CD4-positive, alpha-beta T cell treated with Interleukin-6 at 100 ng/mL for 8 hours (primary cell): ENCODE measurements around the gene OR2T3.
"Not testable (repeated sequence)": the region's sequence is repeated elsewhere in the genome, so short reads cannot be mapped to it uniquely, and the experiment has no call there.

ENCODE experiments used
- DNase-seq: peaks from one replicate; pipeline ENCODE4 v3.0.0-alpha.2; 2020; ENCODE audit warnings: mixed read lengths, low spot score

The OR2T3 gene, protein sequence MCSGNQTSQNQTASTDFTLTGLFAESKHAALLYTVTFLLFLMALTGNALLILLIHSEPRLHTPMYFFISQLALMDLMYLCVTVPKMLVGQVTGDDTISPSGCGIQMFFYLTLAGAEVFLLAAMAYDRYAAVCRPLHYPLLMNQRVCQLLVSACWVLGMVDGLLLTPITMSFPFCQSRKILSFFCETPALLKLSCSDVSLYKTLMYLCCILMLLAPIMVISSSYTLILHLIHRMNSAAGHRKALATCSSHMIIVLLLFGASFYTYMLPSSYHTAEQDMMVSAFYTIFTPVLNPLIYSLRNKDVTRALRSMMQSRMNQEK

GRCh38 chr1:248473051-248473450, at the start of gene OR2T3:
Gene OR2T3, plus strand, starts transcription at chr1:248473351. Its CDS starts 0 bp downstream, at chr1:248473351.
- not testable (repeated sequence) for DNase-seq

GRCh38 chr1:248427526-248428191, 45.5 kb upstream of the OR2T3 start:
- not testable (repeated sequence) for DNase-seq

DNA sequence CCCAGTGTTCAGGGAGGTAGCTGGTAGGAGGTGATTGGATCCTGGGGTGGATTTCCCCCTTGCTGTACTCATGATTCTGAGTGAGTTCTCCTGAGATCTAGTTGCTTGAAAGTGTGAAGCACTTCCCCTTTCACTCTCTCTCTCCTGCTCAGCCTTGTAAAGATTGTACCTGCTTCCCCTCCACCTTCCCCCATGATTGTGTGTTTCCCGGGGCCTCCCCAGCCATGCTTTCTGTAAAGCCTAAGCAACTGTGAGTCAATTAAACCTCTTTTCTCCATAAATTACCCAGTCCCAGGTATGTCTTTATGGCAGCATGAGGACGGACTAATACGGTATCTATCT, 45.0 kb upstream of the OR2T3 start:
- DNase-seq: not testable (repeated sequence)

GRCh38 chr1:248431683-248432082, 41.5 kb upstream of the OR2T3 start:
- not testable (repeated sequence) for DNase-seq

DNA sequence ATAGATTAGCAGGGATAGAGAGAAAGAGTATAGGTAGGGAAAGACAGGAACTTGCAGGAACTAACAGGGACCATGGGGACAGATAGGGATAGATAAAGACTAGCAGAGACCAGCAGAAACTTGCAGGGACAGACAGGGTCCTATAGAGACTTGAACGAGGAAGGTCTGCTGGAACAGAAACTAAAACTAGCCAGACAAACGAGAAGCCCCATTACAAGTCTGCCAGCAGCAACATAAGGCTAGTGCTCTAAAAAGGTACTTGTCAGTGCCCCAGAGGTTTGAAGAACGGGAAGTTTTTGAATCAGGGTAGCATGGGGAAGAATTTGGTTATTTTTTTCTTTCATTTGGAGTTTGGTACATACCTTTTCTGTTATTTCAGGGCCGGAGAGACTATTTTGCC, 41.0 kb upstream of the OR2T3 start:
- not testable (repeated sequence) for DNase-seq

- DNase-seq: not testable (repeated sequence)
These were observed 39.2 kb upstream of the OR2T3 start for GRCh38 chr1:248433811-248434415.

DNA sequence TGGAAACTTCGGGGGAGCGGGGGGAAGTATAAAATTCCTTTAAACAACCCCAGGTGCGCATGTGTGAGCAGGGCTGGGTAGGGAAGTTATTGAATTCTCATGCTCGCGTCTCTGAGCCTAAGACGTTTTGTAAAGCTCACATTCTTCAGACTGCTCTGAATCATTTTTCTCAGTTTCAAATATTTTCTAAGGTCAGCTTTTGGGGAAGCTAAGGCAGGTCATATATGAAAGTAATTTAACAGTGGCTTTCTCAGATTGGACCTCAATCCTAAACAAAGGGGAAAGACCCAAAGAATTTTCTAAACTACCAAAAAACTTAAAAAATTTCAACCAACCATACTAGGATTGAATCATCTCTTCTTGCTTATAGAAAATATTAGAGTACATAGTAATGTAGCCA, 38.2 kb upstream of the OR2T3 start:
- DNase-seq: not testable (repeated sequence)

GRCh38 chr1:248436303-248436702, 36.8 kb upstream of the OR2T3 start:
- not testable (repeated sequence) for DNase-seq

GRCh38 chr1:248438668-248439067, 34.5 kb upstream of the OR2T3 start:
- not testable (repeated sequence) for DNase-seq

GRCh38 chr1:248439283-248439682, 33.9 kb upstream of the OR2T3 start:
- DNase-seq: not testable (repeated sequence)

DNA sequence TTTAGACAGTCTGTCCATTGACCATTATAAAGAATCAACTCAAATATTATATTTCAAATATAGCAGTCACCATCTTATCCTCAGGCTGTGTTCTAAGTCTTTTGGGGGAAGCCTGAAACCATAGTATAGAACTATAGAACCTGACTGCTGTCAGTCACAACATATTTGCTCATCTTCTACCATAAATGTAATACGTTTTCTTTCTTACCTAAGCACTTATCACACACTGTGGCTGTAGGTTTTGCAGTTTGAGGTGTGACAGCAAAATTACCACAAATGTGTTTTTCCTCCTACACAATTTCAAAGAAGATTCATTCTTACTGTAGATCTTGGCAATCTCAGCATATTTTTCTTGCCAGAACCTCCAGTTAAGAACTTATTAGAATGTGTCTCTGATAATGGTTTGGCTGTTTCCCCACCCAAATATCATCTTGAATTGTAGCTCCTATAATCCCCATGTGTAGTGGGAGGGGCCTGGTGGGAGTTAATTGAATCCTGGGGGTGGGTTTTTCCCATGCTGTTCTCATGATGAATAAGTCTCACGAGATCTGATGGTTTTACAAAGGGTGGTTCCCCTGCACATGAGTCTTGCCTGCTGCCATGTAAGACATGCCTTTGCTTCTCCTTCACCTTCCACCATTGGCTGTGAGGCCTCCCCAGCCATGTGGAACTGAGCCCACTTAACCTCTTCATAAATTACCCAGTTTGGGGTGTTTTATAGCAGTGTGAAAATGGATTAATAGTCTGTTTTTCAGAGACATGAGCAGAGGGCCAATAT, 30.5 kb upstream of the OR2T3 start:
- DNase-seq: not testable (repeated sequence)

DNA sequence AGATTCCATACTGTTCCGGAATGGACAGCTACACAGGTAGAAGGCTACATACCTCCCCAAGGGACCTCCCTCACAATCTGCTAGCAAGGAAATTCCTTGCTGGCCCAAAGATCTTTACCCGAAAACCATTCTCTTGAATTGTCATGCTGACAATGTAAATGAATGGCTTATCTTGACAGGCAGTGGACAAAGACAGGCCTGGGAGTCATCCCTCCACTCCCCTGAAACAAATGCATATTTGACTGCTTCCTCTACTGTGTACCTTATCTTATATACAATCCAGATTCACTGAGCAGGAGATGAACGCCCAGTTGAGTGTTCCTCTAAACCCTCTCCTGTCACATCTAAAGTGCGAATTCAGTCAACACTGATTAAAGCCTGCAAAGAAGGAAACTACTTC, 28.5 kb upstream of the OR2T3 start:
- not testable (repeated sequence) for DNase-seq

- DNase-seq: not testable (repeated sequence)
These were observed 27.8 kb upstream of the OR2T3 start, which contains the start of gene OR2T2 for GRCh38 chr1:248445399-248445798. Gene OR2T2, plus strand, starts transcription at chr1:248445637. Its CDS starts 7,161 bp downstream, at chr1:248452798.

GRCh38 chr1:248448409-248449074, 24.6 kb upstream of the OR2T3 start:
- not testable (repeated sequence) for DNase-seq

- not testable (repeated sequence) for DNase-seq
These were observed 23.2 kb upstream of the OR2T3 start for GRCh38 chr1:248449821-248450465.

DNA sequence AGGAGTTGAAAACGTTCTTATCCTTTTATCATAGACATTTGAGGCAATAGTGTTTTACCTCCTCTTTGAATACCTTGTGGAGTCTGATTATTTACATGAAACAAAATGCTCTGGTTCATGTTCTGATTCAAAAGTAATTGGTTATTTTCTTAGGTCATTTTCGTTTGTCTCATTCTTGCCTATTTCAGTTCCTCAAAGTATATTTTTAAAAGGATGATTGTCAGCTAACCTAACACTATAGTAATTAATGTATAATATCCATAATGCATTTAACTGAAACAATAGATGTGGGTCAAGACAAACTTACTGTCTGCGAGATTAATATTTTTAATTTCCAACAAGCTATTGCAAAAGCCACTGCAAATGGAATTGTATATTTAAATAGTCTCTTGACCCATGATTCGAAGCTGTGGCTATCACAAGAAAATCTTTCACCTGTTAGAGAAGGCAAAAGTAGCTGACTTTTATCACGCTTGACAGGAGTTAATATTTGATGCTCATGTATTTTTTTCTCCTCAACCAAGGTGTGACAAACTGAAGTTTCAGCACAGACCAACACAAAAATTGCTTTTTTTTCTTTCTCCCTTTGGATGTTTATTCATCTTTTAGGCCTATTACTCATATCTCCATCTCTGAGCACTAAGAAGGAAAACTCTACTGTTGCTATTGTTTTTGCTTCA, 22.5 kb upstream of the OR2T3 start:
- DNase-seq: not testable (repeated sequence)

DNA sequence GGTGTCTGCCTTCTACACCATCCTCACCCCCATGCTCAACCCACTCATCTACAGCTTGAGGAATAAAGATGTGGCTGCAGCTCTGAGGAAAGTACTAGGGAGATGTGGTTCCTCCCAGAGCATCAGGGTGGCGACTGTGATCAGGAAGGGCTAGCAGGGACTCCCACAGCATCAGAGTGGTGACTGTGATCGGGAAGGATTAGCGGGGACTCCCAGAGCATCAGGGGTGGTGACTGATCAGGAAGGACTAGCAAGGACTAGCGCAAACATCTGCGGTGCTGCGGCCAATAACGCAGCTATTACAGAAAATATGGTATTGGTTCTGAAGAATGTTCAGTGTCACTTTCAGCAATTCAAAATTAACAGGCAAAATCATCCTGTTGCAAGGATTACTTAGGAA, 19.5 kb upstream of the OR2T3 start:
- not testable (repeated sequence) for DNase-seq

DNA sequence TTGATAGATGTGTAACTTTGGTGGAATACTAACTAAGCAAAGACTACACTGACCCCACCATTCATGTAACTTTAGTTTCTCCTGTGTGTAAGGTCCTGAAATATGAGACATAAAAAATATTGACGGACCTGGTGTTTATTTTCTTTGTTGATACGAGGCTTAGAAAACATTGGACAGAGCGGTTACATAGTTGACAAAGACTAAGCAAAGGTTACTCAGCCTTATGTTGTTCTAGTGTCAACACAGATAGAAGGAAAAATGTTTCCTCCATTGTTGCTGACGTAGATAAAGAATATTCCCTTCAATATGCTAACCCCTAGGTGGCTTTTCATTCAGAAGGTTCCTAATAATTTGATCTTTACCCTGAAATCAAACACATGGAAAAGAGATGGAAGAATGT, 18.1 kb upstream of the OR2T3 start:
- DNase-seq: not testable (repeated sequence)

- not testable (repeated sequence) for DNase-seq
These were observed 16.5 kb upstream of the OR2T3 start for GRCh38 chr1:248456635-248457034.

DNA sequence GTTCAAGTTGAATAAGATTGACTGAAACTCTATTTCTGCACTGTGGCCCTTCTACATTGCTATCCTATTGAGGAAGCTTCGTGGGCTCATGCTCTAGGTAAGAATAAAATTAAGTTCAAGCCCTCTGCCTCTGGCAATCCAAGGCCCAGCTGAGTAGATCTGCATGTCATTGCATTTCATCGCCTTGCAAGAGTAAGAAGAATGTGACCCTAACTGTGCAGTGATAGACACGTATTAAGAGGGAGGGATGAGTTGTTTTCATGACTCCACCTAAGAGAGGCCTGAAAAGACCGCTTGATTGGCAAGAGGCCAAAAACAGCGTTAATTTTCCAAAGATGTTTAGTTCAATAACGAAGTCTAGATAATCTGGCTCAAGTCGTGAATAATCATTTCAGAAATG, 14.0 kb upstream of the OR2T3 start:
- not testable (repeated sequence) for DNase-seq
